GM12872 (cell line): Measurements from ENCODE around the gene NMUR2.

Source experiments
- CTCF ChIP-seq: IDR thresholded peaks from 3 replicates; pipeline ENCODE4 v1.5.1; 2011; ENCODE audit warnings: low read depth, mild to moderate bottlenecking, low read length, moderate library complexity; ENCODE audit not compliant: insufficient read depth

NMUR2 gene

GRCh38 chr5:152389208-152389849, 15.8 kb downstream of the NMUR2 start:
- TF ChIP-seq CTCF = no peak

DNA sequence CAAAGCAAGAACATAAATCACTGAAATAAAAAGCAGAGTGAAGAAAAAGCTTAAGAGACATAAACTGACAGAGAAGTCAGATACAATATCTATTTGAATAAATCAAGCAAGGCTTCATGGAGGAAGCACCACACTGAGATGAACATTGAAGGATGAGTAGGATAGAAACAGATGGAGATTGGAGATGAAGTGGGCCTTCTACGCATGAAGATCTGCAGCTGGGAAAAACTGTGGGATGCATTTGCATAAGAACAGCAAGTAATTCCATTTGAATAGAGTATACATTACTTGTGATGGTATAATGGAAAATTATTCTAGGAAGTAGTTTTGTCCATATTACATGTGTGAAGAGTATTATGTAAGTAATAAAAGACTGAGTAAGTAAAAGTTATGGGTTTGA, 16.5 kb downstream of the NMUR2 start:
- TF ChIP-seq CTCF = no peak

DNA sequence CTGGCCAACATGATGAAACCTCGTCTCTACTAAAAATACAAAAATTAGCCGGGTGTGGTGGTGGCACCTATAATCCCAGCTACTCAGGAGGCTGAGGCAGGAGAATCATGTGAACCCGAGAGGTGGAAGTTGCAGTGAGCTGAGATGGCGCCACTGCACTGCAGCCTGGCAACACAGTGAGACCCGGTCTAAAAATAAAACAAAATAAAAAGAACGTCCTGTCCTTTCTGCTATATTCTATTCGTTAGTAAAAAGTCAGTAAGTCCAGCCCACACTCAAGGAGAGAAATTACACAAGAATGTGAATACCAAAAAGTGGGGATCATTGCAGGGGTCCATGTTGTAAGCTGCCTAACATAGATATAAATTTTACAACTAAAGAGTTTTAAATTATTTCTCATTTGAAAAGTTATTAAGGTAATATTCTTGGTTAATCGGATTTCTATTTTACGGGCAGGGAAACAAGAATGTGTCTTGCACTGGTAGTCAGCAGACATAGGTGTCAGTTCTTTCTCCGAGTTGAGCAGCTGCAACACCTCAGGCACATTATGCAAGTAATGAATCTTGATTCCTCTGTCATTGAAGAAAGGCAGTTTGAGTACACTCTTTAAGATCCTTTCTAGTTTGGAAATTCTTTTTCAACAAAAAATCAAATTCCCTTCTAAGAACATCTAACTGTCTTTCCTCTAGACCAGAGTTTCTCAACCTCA, 24.5 kb downstream of the NMUR2 start:
- TF ChIP-seq CTCF = no peak

DNA sequence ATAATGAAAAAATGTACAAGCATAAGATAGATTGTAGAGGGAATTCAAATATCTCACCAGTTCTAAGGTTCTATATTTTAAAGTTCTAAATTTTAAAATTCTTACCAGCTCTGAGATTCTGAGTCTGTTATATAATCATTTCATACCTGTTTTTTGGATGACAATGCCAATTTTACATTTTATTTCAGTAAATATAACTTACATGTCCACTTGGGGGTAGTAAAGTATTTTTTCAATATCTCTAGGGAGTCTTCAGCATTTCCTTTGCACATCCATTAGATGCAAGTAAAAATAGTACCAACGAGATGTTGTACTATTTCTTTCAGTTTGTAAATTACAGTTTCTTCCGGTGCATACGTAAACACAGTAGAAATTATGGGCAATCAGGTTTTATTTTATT, 25.7 kb downstream of the NMUR2 start:
- no peak for TF ChIP-seq CTCF

DNA sequence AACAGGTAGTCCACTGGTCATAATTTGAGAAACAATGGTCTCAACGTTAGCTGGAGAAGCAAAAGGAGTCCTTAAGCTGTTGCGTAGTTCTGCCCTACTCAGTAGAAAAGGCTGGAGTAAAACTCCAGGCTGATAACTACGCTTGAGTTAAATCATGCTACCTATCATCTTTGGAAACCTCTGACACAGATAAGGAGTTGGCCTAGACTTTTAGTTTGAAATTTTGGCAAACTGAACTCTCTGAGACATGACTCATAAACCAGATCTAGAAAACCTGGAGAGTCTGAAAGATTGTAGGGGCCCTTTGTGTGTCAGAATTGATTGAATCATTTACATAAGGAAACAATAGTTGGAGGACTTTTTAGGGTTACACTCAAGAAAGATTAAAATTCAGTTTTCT, 26.3 kb downstream of the NMUR2 start:
- TF ChIP-seq CTCF = no peak

DNA sequence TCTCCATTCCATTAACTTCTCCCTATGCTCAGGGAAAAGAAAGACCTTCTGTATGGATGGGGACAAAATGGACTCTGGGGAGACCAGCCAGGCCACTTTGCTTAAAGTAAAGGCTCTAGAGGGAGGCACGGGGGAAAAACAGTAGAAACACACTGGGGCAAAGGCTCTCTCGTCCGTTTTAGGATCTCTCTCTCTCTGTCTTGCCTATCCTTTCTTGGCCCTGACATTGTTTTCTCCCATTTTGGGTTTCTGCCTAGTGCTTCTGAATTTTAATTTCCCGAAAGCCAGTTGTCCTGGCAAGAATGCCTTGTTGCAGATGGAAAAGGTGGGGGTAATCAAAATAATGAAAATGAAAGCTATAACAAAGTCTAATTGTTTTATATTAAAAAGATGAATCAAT, 28.2 kb downstream of the NMUR2 start:
- no peak for TF ChIP-seq CTCF

DNA sequence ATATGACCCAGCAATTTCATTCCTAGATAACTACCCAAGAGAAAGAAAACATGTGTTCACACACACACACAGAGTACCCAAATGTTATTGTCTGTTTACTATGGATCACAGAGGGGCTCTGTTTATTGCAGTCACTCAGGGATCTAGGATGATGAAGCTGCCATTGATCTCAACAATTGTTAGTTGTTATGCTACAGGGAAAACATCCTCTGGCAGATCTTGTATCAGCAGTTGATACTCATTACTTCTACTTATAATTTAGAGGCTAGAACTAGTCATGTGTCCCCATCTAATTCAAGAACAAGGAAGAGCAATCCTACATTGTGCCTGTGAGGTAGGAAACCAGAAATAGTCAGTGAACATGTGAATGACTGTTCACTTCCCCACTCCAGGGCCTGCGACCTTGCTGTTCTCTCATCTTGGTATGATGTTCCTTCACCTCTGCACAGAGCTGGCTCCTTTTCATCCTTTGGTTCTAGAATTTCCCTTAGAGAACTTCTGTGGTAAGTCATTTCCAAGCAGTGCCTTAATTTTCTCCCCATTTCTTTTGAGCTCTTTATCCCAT, 30.3 kb downstream of the NMUR2 start:
- TF ChIP-seq CTCF = no peak
